HuH-7 (cell line): ENCODE data around the gene ADCY2.

Experiments used
- DNase-seq: peaks from one replicate; pipeline ENCODE4 v3.0.0; 2011; ENCODE audit warnings: low spot score

Gene ADCY2

DNA sequence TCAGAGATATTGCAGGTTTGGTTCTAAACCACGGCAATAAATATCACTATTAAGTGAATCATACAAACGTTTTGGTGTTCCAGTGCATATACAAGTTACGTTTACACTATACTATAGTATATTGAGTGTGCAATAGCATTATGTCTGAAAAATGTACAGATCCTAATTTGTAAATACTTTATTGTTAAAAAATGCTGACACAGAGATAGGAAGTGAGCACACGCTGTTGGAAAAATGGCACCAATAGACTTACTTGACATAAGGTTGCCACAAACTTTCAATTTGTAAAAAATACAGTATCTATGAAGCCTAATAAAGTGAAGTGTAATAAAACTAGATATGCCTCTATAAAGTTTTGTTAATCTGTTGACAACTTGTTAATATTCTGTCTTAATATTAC, 439.0 kb downstream of the ADCY2 start:
- no peak for DNase-seq

DNA sequence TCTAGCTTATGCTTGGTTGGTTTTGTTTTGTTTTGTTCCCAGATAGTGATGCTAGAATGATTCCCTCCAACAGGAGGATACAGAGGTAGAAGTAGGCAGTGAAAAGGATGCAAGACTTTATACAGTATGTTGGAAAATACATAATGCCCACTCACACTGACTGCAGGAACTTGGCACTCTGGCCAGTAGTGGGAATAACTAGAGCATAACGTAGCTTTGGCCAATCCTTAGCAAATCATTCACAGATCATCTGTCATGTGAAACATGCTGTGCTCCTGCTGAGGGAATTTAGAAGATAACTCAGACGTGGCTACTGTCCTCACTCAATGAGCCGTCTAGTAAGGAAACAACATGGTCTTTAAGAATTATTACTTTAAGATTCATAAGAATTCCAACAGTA, 441.5 kb downstream of the ADCY2 start:
- DNase-seq: no peak

DNA sequence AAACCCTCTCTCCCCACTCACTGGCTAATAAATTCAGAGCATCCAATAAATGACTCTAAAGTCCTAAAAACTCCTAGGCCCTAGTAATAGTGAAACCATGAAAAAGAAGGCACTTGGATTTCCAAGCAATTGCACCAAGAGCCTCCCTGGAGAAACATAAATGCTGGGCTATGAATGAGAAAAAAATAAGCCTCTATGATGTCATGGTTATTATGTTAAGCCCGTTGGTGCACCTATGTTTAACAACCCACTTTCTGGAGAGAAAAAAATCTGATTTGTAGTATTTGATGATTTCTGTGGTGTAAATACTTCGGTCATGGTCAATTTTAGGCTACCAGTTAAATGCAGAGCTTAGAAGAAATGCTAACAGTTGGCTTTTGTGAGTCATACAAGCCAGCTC, 446.6 kb downstream of the ADCY2 start:
- no peak for DNase-seq

DNA sequence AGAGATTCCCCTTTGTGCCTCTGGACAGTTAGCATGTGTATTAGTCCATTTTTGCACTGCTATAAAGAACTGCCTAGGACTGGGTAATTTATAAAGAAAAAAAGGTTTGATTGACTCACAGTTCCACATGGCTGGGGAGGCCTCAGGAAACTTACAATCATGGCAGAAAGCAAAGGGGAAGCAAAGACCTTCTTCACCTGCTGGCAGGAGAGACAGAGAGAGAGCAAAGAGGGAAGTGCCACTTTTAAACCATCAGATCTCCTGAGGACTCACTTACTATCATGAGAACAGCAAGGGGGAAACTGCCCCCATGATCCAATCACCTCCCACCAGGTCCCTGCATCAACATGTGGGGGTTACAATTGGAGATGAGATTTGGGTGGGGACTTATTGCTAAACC, 449.0 kb downstream of the ADCY2 start:
- no peak for DNase-seq

- no peak for DNase-seq
Measured at GRCh38 chr5:7845557-7845956, 449.6 kb downstream of the ADCY2 start.

DNA sequence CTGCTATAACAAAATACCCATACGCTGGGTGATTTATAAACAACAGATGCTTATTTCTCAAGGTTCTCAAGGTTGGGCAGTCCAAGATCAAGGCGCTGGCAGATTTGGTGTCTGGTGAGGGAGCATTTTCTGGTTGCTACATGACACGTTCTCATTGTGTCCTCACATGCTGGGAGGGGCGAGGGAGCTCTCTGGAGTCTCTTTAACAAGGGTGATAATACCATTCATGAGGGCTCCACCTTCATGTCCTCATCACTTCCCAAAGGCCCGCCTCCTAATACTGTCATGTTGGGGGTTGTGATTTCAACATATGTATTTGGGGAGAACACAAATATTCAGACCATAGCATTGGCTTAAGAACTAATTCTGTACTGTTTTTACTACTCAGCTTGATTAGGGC, 450.4 kb downstream of the ADCY2 start:
- no peak for DNase-seq

DNA sequence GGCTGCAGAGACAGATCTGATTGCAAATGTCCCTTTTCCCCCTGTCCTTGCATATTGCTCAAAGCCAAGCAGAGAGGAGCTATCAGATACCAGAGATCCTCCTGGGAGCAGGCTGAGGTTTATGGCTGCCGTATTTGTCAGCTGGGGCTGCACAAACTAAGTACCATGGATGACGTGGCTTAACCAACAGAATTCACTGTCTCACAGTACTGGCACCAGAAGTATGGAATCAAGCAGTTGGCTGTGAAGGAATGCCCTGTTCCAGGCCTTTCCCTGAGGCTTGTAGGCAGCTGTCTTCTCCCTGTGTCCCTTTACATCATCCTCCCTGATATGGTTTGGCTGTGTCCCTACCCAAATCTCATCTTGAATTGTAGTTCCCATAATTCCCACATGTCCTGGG, 452.4 kb downstream of the ADCY2 start:
- no peak for DNase-seq

GRCh38 chr5:7849681-7850394, 453.9 kb downstream of the ADCY2 start:
- DNase-seq: peak; percentile 38

DNA sequence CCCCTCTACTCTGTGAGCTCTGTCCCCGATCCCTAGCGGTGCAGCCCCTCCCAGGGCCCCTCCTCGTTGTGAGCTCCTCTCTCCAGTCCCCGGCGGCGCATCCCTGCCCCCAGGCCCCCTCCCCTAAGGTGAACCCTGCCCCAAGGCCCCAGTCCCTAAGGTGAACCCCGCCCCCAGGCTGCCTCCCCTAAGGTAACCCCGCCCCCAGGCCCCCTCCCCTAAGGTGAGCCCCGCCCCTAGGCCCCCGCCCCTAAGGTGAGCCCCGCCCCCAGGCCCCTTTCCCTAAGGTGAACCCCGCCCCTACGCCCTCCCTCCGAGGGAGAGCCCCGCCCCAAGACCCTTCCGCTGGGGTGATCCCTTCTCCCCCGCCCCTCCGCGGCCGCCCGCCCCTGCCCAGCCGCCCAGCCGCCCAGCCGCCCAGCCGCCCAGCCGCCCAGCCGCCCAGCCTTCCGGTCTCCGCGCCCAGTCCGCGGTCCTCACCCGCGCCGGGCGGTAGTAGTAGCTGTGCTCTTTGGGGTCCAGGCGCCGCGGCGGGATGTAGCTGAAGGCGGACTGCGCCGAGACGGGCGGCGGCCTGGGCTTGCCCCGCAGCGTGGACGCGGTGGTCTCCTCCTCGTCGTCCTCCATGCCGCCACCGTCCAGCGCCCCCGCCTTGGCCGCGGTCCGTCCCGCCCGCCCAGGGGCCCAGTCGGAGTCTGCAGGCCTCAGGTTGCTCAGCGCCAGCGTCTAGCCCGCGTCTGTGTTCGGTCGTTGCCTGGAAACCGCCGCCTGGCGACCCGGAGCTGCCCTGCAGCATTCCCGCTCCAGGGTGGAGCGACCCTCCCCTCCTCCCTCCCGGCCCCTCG, 454.7 kb downstream of the ADCY2 start, which contains the start of gene CFAP90:
TSS of gene CFAP90 (minus strand) at position 739 of the 845 bp plus-strand sequence. CDS start at position 627, 112 bp downstream.
- DNase-seq: peak; percentile 69

- DNase-seq: no peak
Measured at GRCh38 chr5:7851240-7851592, 455.3 kb downstream of the ADCY2 start.

DNA sequence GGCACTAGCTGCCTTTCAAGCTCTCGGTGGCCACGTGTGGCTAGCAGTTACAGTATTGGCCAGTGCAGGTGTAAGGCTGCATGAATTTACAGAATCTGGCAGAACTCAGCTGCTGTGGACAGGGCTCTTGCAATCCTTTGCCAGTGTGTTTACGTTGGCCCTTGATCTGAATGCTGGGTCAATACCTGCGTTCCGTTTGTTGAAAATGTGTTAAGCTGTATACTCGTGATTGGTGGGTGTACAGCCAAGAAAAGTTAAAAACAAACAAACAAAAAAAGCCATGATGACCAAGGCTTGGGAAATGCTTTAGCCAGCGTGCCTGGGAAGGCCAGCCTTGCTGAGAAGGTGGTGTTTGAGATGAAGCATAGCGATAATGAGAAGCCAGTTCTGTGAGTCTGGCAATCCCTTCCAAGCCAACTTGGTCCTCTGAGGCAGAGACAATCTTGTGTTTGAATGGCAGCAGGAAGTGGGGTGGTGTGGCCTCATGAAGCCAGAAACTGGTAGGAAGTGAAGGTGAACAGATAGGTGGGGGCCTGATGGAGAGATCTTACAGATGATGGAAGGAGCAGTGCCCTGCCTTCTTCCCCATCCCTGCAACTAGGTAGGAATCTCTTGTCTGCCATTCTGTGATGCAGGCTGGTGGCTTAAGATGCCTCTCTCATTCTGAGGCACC, 455.8 kb downstream of the ADCY2 start:
- DNase-seq: no peak

- DNase-seq: no peak
Measured at GRCh38 chr5:7852542-7852941, 456.6 kb downstream of the ADCY2 start.

GRCh38 chr5:7852988-7853387, 457.1 kb downstream of the ADCY2 start:
- DNase-seq: no peak

- no peak for DNase-seq
Measured at GRCh38 chr5:7855611-7856010, 459.7 kb downstream of the ADCY2 start.

- peak; percentile 56 for DNase-seq
Measured at GRCh38 chr5:7856855-7857254, 460.9 kb downstream of the ADCY2 start.

DNA sequence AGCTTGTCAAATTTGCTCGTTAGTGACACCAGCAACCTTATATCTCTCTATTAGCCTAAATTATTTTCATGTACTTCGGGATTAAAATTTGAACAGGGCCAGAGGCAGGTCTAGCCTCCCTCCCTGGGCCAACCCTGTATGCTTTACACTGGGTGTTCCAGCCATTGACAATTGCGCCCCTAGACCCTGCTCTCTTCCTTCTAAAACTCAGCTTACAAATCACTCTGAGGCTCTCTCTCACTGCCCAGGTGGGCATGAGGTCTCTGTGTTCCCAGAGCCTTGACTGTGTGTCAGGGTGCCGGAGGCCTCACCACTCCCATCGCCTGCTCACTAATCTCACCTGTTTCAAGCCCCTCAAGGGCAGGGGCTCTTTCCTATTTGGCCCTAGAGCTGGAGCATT, 461.4 kb downstream of the ADCY2 start:
- DNase-seq: no peak

- no peak for DNase-seq
Measured at GRCh38 chr5:7857926-7858632, 462.1 kb downstream of the ADCY2 start.

- no peak for DNase-seq
Measured at GRCh38 chr5:7866196-7866595, 470.3 kb downstream of the ADCY2 start.

DNA sequence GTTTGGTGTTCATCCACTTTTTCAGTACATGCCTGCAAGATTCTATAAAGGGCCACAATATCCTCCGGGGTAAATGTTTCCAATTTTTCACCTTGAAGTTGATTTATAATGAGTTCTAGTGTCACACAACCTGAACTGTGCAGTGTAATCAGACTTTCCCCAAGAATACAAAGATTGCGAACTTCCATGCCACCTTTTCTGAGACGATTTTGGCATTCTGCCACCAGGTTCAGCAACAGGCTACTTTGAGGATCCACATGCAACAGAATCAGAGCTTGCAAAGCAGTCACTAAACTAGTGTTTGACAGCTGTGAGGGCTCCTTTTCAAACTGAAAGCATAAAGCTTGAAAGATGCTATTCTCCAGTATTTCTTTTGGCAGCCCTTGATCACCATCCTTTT, 471.3 kb downstream of the ADCY2 start:
- no peak for DNase-seq

DNA sequence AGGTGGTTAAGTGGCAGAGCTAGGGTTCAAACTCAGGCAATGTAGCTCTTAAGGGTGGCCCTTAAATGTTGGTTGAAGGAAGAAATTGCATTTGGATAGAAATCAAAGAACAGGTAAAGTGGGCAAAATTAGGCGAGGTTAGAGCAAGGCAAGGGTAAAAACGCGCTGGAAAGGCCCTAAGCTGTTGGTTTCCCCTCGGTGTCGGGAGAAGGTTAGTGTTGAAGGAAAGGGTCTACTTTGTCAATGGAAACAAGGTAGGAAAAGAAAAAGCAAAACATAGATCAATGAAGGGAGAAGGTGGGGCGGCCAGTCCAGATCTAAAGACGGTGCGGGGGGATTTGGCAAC, 472.5 kb downstream of the ADCY2 start:
- DNase-seq: no peak

DNA sequence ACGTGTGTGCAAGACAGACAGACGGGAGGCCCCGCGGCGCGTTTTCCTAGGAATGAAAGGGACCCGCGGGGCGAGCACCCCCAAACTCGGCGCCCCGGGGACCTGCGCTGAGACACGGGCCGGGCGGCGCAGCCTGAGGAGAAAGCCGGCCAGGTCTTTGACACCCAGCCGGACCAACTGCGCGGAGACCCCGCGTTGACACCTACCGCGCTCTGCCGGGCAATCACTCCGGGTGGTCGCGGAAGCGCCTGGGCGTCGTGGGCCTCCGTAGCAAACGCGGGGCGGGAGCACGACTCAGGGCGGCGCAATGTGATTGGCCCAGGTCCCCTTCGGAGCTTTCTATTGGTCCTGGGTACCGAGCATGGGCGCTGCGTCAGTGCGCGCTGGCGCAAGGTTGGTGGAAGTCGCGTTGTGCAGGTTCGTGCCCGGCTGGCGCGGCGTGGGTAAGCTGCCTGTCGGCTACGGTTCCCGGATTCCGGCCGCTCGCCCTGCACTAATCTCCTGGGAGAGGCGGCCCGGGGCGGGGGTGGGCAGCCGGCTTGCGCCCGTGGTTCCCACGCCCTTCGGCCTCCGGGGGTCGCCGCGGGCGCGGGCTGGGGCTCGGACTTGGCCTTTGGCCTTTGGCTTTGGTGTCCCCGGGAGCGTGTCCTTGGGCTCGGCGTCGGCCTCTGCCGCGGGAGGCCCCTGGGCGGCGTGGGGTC, 473.0 kb downstream of the ADCY2 start, which contains the start of the genes FASTKD3 and MTRR:
TSS of gene FASTKD3 (minus strand) at position 259 of the 701 bp plus-strand sequence. CDS start 948 bp downstream, outside the sequence.
TSS of gene MTRR (plus strand) at position 376 of the 701 bp plus-strand sequence. CDS start 1,647 bp downstream, outside the sequence.
- peak; percentile 85 for DNase-seq
